Neural crest cell (in vitro differentiated cells): ENCODE measurements around the gene YAP1. TPM values are rescaled to one million over a fixed set of nuclear protein-coding genes. Genes with fewer than 3 reads are reported as not detected.

Experiments used
- DNase-seq: peaks from one replicate; pipeline ENCODE4 v3.0.0; 2021; ENCODE audit warnings: low read depth, mixed read lengths, low spot score
- H3K27ac Mint-ChIP-seq: one replicate; pipeline ENCODE4 v1.8.0; 2021; ENCODE audit warnings: mild to moderate bottlenecking, mixed read lengths; ENCODE audit not compliant: unreplicated experiment
- H3K27me3 Mint-ChIP-seq: 2 replicates; pipeline ENCODE4 v1.8.0; 2021; ENCODE audit warnings: low read depth, mild to moderate bottlenecking, mixed read lengths
- H3K36me3 Mint-ChIP-seq: 2 replicates; pipeline ENCODE4 v1.8.0; 2021; ENCODE audit warnings: low read depth, mild to moderate bottlenecking, mixed read lengths
- H3K4me1 Mint-ChIP-seq: 2 replicates; pipeline ENCODE4 v1.8.0; 2021; ENCODE audit warnings: mixed read lengths
- H3K4me3 Mint-ChIP-seq: one replicate; pipeline ENCODE4 v1.8.0; 2021; ENCODE audit warnings: mild to moderate bottlenecking, mixed read lengths
- H3K9me3 Mint-ChIP-seq: 2 replicates; pipeline ENCODE4 v1.8.0; 2021; ENCODE audit warnings: mixed read lengths
- total RNA-seq: library from RNA; stranded (reverse); gene quantifications from 2 replicates; pipeline ENCODE4 v1.2.1, GENCODE V29; 2021
- TF ChIP-seq, protein P1 (sequence below): fragments of 200-600 bp; sonication (generic); conservative IDR thresholded peaks from 2 replicates; pipeline ENCODE4 v1.5.0; 2021; ENCODE audit warnings: antibody characterized with exemption, mild to moderate bottlenecking

The YAP1 gene
- total RNA-seq, 1 donor from 2014 or later, result 142 TPM

DNA sequence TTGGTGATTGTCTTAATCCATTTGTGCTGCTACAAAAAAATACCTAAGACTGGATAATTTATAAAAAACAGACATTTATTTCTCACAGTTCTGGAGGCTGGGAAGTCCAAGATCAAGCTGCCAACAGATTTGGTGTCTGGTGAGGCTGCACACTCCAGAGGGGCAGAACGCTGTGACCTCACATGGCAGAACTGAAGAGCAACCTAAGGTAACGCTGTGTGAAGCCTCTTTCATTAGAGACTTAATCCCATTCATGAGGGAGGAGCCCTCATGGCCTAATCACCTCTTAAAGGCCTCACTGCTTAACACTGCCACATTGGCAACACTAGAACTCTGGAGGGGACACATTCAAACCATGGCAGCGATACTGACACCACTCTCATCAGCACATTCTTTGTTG is 164.4 kb downstream of the YAP1 start:
- H3K4me3 Mint-ChIP-seq, result no peak overlapping the region
- H3K4me1 Mint-ChIP-seq, result peaks cover 3% of the 10 kb centered on the region
- no peak overlapping the region for H3K27ac Mint-ChIP-seq
- peaks cover 19% of the 10 kb centered on the region for H3K27me3 Mint-ChIP-seq
- no peak for DNase-seq
- TF ChIP-seq, protein P1, sequence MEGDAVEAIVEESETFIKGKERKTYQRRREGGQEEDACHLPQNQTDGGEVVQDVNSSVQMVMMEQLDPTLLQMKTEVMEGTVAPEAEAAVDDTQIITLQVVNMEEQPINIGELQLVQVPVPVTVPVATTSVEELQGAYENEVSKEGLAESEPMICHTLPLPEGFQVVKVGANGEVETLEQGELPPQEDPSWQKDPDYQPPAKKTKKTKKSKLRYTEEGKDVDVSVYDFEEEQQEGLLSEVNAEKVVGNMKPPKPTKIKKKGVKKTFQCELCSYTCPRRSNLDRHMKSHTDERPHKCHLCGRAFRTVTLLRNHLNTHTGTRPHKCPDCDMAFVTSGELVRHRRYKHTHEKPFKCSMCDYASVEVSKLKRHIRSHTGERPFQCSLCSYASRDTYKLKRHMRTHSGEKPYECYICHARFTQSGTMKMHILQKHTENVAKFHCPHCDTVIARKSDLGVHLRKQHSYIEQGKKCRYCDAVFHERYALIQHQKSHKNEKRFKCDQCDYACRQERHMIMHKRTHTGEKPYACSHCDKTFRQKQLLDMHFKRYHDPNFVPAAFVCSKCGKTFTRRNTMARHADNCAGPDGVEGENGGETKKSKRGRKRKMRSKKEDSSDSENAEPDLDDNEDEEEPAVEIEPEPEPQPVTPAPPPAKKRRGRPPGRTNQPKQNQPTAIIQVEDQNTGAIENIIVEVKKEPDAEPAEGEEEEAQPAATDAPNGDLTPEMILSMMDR, result no peak
- no peaks in the 10 kb centered on the region for H3K36me3 Mint-ChIP-seq
- H3K9me3 Mint-ChIP-seq, result peaks cover 4% of the 10 kb centered on the region

GRCh38 chr11:102276362-102276761 is 166.1 kb downstream of the YAP1 start:
- H3K27me3 Mint-ChIP-seq, result peaks cover 8% of the 10 kb centered on the region
- no peak for DNase-seq
- H3K4me3 Mint-ChIP-seq, result no peak overlapping the region
- peaks cover 14% of the 10 kb centered on the region for H3K4me1 Mint-ChIP-seq
- no peak overlapping the region for H3K27ac Mint-ChIP-seq
- H3K9me3 Mint-ChIP-seq, result peaks cover 4% of the 10 kb centered on the region
- TF ChIP-seq, protein P1, result no peak
- no peaks in the 10 kb centered on the region for H3K36me3 Mint-ChIP-seq

- Mint-ChIP-seq H3K36me3 (no peaks in the 10 kb centered on the region), H3K27me3 (peaks cover 4% of the 10 kb centered on the region), H3K4me1 (peaks cover 14% of the 10 kb centered on the region), H3K9me3 (peaks cover 4% of the 10 kb centered on the region), H3K4me3 (no peak overlapping the region), H3K27ac (no peak overlapping the region)
- TF ChIP-seq, protein P1, result no peak
- no peak for DNase-seq
Observed at GRCh38 chr11:102276783-102277182, 166.5 kb downstream of the YAP1 start.

GRCh38 chr11:102279641-102280170 is 169.5 kb downstream of the YAP1 start:
- H3K27me3 Mint-ChIP-seq, result no peaks in the 10 kb centered on the region
- TF ChIP-seq, protein P1, result peak; percentile 38
- H3K36me3 Mint-ChIP-seq, result no peaks in the 10 kb centered on the region
- H3K4me3 Mint-ChIP-seq, result no peak overlapping the region
- no peak for DNase-seq
- no peak overlapping the region for H3K27ac Mint-ChIP-seq
- H3K4me1 Mint-ChIP-seq, result peaks cover 14% of the 10 kb centered on the region
- H3K9me3 Mint-ChIP-seq, result no peaks in the 10 kb centered on the region

DNA sequence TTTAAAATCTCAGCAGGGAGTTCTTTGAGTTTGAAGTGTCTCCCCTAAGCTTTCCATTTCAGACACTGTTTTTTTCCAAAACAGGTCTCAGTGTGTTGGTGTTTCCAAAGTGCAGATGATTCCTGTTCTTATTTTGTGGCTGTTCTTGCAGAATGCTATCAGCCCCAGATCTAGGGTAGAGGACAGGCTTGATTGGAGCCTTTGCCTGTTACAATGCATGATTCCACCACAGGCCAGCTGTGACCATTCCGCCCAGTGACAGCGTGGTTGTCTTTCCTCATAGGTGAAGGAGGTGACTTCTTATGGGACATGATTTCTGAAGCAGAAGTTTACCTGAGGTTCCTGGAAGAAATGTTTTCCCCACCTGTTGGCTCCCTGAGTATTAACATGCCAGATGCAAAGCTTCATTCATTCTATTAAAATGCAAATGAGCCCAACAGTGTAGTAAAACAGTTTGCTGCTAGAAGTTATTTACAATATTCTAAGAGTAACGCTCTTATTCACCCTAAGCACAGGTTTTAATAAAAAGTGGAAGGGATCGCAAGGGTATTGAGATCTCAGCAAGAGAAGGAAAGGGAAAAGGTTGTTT is 170.1 kb downstream of the YAP1 start:
- TF ChIP-seq, protein P1, result no peak
- H3K36me3 Mint-ChIP-seq, result no peaks in the 10 kb centered on the region
- no peak overlapping the region for H3K4me3 Mint-ChIP-seq
- H3K27me3 Mint-ChIP-seq, result no peaks in the 10 kb centered on the region
- peaks cover 14% of the 10 kb centered on the region for H3K4me1 Mint-ChIP-seq
- no peak overlapping the region for H3K27ac Mint-ChIP-seq
- H3K9me3 Mint-ChIP-seq, result no peaks in the 10 kb centered on the region
- no peak for DNase-seq

Other genes with a start within 250 kb of the YAP1 start
- gene CEP126, start 195.4 kb upstream of the YAP1 start, total RNA-seq, result 2.1 and 2.4 TPM in 2 replicates
- gene ANGPTL5, start 193.9 kb upstream of the YAP1 start, total RNA-seq, result not detected in 2 replicates
- gene CFAP300, start 63.0 kb upstream of the YAP1 start, total RNA-seq, result 6.2 and 6.4 TPM in 2 replicates
- 0.16 and 0.33 TPM in 2 replicates for gene BIRC3, start 207.0 kb downstream of the YAP1 start, total RNA-seq
- gene BIRC2, start 236.8 kb downstream of the YAP1 start, total RNA-seq, result 41.0 and 42.6 TPM in 2 replicates